GM19025 (cell line): ENCODE measurements around the gene RAB36.

Source experiments
- ATAC-seq: cut with Tn5 transposase; IDR thresholded peaks from one replicate; pipeline ENCODE4 v1.9.1; 2021; ENCODE audit warnings: mild to moderate bottlenecking, low read depth, moderate library complexity; ENCODE audit not compliant: unreplicated experiment

RAB36 gene

GRCh38 chr22:23107487-23108248 is 37.6 kb upstream of the RAB36 start:
- ATAC-seq: no peak

- ATAC-seq: no peak
These were observed 36.8 kb upstream of the RAB36 start for GRCh38 chr22:23108249-23109078.

DNA sequence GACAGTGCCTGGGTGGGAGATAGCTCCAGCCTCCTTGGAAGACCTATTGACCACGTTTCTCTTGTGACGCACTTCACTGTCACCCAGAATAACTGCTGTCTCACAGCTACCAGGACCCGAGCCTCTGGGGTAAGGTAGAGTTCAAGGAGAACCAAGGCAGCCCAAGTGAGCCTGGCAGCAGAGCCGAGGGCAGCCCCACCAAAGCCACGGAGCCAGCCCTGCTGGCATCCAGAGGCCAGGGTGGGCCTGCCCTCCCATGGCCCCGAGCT is 36.3 kb upstream of the RAB36 start:
- ATAC-seq: no peak

DNA sequence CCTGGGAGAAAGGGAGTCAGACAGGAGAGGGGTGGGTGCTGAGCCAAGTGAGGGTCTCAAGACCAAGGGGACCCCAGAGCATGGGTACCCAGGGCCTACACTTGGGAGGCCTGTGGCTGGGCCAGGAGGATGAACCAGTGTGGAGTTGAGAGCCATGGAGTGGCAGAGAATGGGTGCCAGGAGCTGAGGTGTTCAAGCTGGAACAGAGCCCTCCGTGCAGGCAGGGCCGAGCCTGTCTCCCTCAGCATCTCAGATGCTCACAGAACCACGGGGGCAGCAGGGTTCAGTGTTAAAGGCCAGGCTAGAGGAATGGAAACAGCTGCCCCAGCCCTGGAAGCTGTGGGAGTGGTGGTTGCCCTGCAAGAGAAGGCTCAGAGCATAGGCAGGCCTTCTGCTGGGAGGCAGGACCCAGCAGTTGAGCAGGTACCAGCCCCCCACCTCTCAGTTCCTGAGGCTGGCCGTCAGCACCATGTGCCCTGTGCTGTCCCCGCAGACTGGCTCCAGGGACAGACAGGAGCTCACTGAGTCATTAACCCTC is 35.8 kb upstream of the RAB36 start:
- no peak for ATAC-seq

DNA sequence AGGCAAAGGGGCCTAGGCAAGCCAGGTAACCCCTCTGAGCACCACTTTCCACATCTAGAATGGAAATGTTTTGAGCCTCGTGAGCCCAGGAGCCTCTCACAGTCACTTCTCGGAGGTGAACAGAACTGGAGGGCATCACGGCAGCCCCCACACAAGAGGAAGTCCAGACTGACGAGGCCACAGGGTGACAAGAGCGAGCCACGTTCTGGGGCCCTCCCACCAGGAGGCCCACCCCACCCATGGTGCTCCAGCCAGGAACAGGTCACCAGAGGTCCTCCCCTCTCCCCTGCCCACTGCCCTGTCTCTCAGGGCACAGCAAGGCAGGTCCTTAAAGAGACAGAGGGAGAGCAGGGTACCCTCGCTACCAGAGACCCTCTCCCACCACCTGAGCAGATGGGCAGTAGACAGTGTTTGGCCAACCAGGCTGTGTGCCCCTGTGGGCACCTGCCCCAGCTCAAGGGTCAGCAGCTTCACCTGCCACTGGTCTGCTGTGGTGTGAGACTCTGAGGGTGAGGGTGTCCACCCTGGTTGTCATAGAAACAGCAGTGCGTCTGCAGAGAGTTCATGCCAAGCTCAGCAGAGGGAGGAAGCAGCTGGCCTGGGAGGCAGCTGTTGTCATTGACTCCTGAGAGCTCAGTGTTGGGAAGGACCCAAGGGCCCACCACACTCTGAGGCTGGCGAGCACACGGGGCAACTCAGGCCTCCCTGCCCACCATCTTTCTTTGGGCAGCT is 34.9 kb upstream of the RAB36 start:
- no peak for ATAC-seq

DNA sequence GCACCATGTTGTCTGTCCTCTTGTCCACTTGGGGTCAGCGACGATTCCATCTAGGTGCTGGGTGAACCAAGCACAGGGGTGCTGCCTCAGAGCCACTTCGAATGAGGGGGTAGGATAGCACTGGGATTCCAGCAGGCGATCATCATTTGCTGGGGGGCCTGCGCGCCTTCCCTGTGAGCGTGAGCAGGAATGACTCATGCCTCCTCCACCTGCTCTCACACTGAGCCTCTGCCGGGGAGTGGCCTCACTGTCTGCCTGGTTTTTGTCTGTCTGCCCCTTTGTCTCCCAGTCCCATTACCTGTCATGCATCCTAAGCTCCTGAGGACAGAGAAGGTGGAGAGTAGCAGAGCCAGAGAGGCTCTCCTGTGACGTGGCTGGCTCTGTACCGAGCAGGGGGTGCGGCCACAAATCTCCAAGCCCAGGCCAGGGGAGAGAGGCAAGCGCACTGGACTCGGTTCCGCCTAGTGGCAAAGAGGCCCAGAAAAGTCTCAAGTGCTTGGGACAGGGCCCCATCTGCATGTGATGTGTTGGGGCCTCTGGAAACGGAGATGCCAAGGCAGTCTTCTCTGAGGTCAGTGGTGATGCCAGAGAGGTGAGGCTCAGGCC is 34.3 kb upstream of the RAB36 start:
- no peak for ATAC-seq

- ATAC-seq: no peak
These were observed 32.7 kb upstream of the RAB36 start for GRCh38 chr22:23112472-23113012.

GRCh38 chr22:23113067-23113846 is 32.0 kb upstream of the RAB36 start:
- no peak for ATAC-seq

GRCh38 chr22:23113847-23114720 is 31.2 kb upstream of the RAB36 start:
- no peak for ATAC-seq

- ATAC-seq: no peak
These were observed 30.6 kb upstream of the RAB36 start for GRCh38 chr22:23114721-23115020.

DNA sequence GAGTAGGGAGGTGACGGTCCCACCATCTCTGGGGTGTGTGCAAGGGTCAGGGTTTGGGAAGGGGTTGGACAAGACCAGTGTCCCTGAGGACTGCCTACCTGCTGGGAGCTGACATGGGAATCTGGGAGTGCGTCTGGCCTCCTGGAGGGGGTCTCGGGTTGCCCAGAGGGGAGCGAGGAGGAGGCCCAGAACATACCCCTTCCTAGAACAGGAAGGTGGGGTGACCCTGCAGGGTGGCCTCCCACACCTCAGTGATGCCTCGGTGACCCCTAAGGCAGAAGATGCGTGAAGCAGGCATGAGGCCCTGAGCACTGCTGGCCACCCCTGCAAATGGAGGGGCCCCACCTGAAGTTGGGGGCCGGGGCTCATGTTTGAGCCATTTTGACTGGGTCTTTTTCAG is 29.9 kb upstream of the RAB36 start:
- ATAC-seq: no peak

DNA sequence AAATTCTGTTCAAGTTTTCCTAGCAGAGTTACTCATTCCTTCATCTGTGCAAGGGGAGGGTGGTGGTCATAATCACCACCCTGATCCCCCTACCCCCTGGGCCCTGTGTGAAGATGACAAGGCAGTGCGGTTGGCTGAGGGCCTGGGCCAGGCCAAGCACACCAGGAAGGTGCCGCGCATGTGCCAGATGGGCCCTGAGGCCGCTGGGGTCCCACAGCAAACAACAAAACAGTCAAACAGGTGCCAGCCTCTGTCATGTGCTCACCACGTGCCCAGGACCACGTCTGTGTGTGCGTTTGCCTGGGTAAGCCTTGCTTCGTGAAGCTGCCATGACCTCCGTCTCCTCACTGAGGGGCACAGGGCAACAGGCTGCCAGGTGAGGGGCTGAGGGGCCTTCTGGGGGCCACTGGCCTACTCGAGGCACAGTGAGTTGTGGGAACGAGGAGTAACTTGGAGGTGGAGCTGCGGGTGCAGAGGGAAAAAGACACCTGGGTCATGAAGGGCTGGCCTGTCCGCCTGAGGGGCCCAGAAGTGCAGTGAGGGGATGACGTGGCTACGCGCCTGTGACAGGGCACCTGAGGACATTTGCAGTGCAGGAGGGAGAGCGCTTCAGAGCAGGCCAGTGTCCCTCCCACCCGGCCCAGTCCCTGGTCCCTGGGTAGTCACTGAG is 29.3 kb upstream of the RAB36 start:
- no peak for ATAC-seq

GRCh38 chr22:23116506-23117263 is 28.6 kb upstream of the RAB36 start:
- no peak for ATAC-seq

- no peak for ATAC-seq
These were observed 28.0 kb upstream of the RAB36 start for GRCh38 chr22:23117275-23117674.

DNA sequence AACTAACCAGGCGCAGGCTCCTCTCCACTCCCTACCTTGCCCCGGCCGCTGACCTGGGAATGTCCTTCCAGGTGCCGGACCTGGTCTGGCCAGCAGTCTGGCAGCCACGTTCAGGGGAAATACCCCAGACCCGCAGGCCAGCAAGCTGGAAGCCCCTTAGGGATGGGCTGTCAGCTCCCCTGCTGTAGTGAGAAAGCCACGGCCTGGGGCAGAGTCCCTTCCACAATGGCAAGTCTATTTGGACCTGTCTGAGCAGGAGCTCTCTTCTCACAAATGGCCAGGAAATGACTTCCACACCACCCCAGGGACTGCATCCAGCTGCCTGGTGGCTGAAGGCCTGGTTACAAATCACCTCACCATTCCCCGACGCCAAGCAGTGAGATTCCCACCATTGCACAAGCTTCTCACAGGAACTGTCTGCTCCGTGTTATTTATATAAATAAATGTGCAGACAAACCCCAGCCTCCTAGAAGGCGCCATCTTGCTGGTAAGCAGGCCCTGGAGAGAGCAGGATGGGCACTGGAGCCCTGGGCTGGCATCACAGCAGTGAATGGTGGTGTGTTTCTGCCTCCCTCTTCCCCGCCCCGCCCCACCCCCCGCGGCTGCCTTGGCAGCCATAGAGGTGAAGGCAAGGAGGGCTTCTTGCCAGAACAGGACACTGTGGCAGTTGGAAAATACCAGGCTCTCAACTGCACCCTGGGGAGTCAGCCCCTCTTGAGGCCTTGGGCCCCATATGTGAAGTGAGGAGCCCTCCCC is 27.2 kb upstream of the RAB36 start:
- no peak for ATAC-seq

- ATAC-seq: no peak
These were observed 26.4 kb upstream of the RAB36 start for GRCh38 chr22:23118647-23119493.
